ENCODE data around the gene MGRN1. TPM values are rescaled to one million over a fixed set of nuclear protein-coding genes. Genes with fewer than 3 reads are reported as not detected.
A peak's percentile ranks its signal among the peaks of the same experiment; 100 is the strongest.

The MGRN1 gene
- total and polyA plus RNA-seq, 2 of the 13 experiments (the other 11 are each of a cell fraction or from before 2014, with no cell fraction given), result 11.9 to 12.6 TPM

- TF ChIP-seq NR2F1 (CRISPR knock-in tag; IDR thresholded peaks at IDR 0.05) (0 out of 4 replicates have a peak, but pooled peaks of 1 of the 2 experiments have one; percentile 19), AHR (CRISPR knock-in tag; IDR thresholded peaks at IDR 0.05) (no peak), LBX2 (CRISPR knock-in tag; IDR thresholded peaks at IDR 0.05; ENCODE audit: borderline replicate concordance) (no peak), TOPORS (CRISPR knock-in tag; IDR thresholded peaks at IDR 0.05) (no peak), FOXO1 (CRISPR knock-in tag; IDR thresholded peaks at IDR 0.05) (no peak), ZBTB2 (CRISPR knock-in tag; IDR thresholded peaks at IDR 0.05; ENCODE audit: low read depth) (no peak), GRHL1 (CRISPR knock-in tag; conservative IDR thresholded peaks at IDR 0.05) (no peak), FUBP1 (CRISPR knock-in tag; IDR thresholded peaks at IDR 0.05; ENCODE audit: borderline replicate concordance) (no peak), KMT2A (CRISPR knock-in tag; IDR thresholded peaks at IDR 0.05) (0 out of 2 replicates have a peak, but pooled peaks have one; percentile 22), ZXDC (CRISPR knock-in tag; IDR thresholded peaks at IDR 0.05) (no peak), ZNF451 (CRISPR knock-in tag; IDR thresholded peaks at IDR 0.05) (no peak), FOXK2 (IDR thresholded peaks at IDR 0.05) (no peak), ARID5B (CRISPR knock-in tag; IDR thresholded peaks at IDR 0.05) (peak; percentile 13; the same call in 1 of the 2 replicates), MBNL3 (CRISPR knock-in tag; conservative IDR thresholded peaks at IDR 0.05) (no peak), AGO2 (optimal IDR thresholded peaks at IDR 0.05; ENCODE audit: low read depth, low read length) (no peak), E2F1 (CRISPR knock-in tag; IDR thresholded peaks at IDR 0.05) (no peak)
Measured at GRCh38 chr16:4702466-4702808, 77.8 kb downstream of the MGRN1 start (continued).

Data from HepG2 (cell line).